HG03175 (cell line): Measurements from ENCODE around the gene MACROH2A2.
"Not testable (repeated sequence)": the region's sequence is repeated elsewhere in the genome, so short reads cannot be mapped to it uniquely, and the experiment has no call there.

Experiments
- ATAC-seq: cut with Tn5 transposase; IDR thresholded peaks from one replicate; pipeline ENCODE4 v1.9.1; 2021; ENCODE audit warnings: mild to moderate bottlenecking, moderate library complexity; ENCODE audit not compliant: unreplicated experiment

The MACROH2A2 gene

DNA sequence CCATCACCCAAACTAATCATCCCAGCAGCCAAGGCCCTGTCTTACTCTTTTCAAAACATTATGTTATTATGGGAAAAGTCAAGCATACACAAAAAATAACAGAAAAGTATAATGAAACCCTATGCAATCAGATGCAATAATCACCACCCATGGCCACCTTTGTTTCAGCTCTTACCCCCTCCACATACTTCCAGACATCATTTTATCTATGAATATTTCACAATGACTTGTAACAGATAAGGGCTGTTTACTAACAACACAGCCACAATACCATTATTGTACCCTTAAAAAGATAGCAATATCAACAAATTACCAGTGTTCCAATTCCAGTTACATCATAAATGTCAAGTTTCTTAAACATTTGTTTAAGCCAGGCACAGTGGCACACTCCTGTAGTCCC, 44.8 kb downstream of the MACROH2A2 start:
- no peak for ATAC-seq

DNA sequence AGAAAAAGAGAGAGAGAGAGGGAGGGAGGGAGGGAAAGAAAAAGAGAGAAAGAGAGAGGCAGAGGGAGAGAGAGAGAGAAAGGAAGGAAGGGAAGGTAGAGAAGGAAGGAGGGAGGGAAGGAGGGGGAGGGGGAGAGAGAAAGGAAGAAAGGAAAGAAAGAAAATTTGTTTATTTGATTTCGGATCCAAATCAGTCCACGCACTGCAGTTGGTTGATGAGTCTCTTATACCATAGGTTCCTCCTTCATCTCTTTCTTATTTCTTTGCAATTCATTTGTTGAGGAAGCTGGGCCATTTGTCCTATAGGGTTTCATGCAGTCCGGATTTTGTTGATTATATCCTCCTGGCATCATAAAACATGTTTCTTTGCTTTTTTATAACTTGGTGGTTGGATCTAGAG, 45.6 kb downstream of the MACROH2A2 start:
- ATAC-seq: no peak

DNA sequence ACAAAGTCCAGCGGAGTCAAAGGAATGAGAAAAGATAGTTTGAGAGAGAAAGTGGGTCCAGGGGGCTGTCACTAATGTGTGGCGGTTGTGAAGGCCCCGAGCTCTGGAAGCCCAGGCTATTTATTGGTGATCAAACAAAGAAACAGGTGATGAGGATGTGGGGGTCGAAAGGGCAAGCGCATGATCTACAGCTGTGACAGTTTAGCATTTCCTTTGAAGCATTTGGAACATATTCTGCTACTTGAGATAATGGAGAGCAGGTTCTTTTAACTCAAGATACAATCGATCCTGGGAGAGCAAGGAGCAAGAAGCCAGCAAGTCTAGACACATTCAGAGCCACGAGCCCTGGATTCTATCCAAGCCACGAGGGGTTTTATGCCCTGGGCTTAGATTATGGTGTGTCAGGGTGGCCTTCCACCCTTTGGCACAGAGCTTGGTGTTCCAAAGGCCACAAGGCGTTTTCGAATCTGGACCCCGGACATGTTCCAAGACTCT, 48.5 kb downstream of the MACROH2A2 start:
- not testable (repeated sequence) for ATAC-seq

DNA sequence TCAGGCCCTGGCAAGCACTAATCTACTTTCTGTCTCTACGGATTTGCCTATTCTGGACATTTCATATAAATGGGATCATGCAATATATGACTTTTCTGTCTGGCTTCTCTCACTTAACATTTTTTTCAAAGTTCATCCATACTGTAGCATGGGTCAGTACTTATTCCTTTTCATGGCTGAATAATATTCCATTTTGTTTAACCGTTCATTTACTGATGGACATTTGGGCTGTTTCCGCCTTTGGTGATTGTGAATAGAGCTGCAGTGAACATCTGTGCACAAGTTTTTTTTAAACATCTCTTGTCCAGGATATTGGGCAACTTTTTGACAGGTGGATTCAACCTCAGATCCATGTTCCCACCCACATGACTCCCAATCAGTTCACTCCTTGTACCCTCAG, 49.0 kb downstream of the MACROH2A2 start:
- ATAC-seq: no peak

DNA sequence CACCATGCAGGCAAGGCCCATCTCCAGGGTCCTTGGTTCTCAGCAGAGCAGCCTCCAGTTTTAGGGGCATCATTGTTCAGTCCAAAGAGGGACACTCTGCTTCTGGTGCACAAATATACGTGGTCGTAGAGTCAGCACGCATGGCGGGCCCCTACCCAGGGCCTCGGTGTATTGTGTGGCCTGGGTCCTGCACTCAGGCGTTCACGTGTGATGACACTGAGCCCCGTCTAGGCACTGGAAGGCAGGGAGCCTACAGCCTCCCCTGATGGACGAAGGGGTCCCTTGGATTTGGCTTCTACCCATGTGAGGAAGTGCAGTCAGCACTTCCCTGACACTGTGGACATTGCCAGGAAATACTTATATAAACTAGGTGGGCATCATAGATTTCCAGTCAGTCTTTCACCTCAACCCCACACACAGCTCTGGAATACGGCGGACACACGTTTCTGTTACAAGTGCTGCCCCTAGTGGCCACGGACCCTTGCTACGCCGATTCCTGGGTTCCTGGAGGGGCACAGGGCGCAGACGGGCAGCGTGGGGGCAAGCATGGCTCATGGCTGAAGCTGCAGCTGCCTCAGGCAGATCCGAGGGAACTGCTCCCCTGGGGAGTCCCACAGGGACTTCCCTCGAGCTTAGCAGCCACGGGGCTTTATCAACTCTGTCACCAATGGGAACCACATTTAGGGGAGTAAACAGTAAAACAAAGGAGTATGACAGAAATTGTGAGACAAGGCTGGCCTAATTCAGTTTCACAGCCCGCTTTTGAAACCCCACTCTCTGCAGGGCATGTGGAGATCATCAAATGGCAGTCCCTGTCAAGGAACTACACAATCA, 54.5 kb downstream of the MACROH2A2 start:
- no peak for ATAC-seq

DNA sequence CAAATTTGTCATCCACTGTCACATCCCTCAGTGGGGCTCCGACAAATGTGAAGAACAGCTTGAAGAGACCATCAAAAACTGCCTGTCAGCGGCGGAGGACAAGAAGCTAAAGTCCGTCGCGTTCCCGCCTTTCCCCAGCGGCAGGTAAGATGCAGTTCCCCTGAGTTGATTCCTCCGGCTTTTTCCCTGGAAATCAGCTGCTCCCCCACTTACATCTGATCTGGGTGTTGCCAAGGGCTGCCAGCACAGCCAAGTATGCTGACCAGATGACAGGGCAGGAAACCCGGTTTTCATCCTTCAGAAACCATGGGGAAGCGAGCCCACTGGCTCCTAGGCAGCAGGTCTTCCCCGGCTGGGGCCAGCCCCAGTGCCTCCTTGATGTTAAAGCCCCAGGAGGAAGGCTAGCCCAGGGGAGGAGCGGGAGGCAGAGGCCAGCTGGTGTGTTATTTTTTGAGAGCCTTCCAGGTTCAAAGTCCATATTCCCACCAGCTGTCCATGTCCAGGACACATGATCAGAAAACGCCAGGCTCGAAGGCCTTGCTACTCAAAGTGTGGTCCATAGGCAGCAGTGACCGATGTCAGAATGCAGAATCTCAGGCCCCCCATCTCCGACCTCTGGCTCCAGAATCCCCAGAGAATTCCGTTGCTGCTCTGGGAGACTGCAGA, 56.6 kb downstream of the MACROH2A2 start:
- no peak for ATAC-seq

DNA sequence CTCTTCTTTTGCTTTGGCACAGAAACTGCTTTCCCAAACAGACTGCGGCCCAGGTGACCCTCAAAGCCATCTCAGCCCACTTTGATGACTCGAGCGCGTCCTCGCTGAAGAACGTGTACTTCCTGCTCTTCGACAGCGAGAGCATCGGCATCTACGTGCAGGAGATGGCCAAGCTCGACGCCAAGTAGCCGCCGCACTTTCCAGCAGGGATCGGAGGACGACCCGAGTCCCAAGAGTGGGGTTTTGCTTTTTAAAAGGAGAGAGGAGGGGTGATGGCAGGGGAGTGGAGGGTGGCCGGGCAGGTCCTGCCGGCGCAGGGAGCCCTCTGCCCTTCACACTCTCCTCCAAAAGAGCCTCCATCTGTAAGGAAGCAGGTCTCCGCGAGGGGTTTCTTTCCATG, 58.9 kb downstream of the MACROH2A2 start:
- no peak for ATAC-seq

DNA sequence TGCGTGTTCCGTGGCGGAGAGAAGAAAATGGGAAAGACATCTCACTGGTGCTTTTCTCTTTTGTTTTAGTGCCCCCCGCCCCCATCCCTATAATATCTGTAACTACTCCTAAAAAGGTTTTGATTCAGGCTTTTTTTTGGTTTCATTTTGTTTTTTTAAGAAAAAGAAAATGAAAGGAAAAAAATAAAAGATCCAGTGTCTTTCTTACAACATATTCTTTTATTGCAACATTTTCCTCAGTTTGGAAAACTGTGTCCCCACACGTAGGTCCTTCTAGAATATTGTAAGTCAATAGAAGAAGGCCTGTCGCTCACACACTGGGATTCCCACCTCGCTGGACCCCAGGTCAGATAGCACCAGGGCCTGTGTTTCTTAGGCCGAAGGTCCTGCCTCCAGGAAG, 59.4 kb downstream of the MACROH2A2 start:
- no peak for ATAC-seq

DNA sequence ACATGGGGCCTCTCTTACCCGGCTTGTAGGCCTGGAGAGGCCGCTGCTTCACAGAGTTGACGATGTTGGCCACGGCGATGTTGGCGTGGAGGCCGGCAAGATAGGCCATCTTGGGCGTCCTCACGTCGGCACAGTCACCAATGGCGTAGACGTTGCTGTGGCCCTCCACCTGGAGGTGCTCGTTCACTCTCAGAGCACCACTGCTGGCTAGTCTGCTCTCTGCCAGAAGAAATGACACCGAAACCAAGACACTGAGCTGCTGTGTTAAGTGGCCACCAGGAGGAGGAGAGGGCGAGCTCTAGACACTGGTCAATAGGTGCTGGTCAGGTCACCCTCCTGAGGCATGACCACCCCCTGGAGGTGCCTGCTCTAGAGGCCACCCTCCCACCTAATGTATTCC, 62.3 kb downstream of the MACROH2A2 start:
- no peak for ATAC-seq

DNA sequence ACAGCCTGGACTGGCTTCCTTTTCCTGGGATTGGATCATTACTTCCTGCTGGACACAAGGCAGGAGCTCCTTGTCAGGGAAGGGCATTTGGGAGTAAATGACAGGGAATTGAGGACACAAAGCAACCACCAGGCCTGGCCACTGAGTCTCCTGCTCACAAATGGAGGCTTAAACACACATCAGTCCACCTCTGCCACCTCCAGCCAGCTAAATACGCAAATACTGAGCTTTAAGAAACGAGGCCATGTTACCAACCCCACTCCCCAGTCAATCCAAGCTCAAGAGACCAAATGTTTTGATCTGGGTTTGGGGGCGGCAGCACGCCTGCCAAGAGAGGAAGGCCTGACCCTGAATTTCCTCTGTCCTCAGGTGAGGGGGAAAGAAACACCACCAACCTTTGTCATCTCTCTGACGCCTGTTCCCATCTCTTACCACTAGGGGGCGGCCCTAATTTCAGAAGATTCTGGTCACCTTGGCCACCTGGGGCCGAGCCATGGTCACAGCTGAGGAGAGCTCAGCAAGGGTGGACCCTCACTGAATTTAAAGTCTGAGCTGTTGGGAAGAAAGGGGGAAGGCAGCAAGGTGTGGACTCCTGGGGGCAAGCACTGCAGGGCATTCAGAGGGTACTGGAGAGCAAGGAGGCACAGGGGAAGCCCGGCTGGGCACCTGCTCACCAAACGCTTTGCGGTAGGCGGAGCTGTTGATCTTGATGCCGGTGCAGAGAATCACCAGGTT, 63.5 kb downstream of the MACROH2A2 start:
- no peak for ATAC-seq

DNA sequence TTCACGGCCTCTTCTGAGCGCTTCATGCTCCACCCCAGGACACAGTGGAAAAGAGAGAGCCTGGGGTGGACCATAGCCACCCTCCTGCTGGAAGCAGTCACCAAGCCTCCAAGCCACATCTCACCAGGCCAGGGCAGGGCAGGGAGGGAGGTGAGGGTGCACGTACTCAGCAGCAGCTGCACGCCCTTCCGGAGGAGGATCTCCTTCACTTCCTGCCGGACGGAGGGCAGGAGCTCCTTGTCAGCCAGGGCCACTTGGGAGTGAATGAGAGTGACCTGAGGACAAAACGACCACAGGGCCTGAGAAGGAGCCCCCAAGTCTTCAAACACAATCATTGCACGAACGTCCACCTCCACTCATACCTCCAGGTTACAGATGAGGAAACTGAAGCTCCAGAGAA, 65.0 kb downstream of the MACROH2A2 start:
- ATAC-seq: no peak

DNA sequence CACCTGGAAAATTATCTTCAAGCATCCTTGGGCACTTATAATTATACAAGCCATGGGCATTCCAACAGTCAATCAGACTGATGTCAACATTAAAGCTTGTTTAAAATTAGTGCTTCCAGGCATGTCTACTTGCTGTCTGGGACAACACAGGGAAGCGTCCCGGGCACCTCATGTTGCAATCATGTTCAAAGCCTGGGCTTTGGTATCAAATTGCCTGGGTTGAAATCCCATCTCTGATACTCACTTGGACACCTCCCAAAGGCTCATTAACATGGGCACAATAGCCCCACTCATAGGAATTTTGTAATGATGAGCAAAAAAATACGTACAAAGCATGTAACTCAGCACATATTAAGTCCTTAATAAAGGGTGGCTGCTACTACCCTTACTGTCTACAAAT, 65.5 kb downstream of the MACROH2A2 start:
- no peak for ATAC-seq

DNA sequence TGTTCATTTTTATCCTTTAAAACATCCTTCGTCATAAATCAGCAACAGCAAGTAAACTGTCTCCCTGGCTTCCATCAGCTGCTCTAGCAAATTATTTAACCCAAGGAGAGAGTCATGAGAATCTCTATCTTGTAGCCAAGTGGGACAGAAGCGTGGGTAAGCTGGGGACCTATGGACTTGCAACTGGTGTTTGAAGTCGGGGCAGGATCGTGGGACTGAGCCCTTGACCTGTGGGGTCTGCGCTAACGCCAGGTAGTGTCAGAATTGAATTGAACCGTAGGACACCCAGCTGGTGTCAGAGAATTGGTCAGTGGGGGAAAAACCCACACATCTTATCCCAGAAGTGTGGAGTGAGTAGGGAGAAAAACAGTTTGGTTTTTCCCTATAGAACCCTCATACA, 66.6 kb downstream of the MACROH2A2 start:
- no peak for ATAC-seq

DNA sequence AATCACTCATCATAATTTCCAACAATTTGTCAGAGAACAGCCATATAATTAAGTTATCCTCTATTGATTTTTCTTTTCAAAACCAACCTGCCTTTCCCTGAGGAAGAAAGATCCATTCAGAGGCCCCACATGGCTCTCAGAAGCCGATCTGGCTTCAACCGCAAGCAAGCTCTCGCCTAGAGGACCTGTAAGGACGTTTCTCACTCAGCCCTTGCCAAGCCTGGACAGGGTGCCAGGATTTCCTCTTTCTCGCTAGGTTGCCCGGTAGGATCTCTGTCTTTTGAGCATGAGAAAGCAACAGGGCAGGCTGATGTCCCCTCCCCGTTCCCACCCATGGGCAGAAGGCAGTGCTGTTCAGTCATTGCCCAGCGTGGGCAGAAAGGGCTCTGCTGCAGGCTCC, 67.0 kb downstream of the MACROH2A2 start:
- ATAC-seq: no peak

DNA sequence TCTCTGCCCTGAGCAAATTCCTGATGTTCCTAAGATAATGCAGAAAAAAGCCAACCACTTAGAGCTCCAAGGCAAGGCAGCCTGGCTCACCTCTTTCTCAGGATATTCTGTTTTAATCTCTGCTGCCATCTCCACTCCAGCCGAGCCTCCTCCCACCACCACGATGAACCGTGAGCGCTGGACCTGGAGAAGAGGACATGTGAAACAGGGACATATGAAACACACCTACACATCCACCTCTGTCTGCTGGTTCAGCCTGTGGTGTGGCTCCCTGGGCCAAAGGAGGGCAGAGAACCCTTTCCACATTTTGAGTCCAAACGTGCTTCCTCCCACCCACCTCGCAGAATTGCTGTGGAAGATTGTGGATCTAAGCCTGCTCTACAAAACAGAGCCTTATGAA, 67.8 kb downstream of the MACROH2A2 start:
- ATAC-seq: no peak

DNA sequence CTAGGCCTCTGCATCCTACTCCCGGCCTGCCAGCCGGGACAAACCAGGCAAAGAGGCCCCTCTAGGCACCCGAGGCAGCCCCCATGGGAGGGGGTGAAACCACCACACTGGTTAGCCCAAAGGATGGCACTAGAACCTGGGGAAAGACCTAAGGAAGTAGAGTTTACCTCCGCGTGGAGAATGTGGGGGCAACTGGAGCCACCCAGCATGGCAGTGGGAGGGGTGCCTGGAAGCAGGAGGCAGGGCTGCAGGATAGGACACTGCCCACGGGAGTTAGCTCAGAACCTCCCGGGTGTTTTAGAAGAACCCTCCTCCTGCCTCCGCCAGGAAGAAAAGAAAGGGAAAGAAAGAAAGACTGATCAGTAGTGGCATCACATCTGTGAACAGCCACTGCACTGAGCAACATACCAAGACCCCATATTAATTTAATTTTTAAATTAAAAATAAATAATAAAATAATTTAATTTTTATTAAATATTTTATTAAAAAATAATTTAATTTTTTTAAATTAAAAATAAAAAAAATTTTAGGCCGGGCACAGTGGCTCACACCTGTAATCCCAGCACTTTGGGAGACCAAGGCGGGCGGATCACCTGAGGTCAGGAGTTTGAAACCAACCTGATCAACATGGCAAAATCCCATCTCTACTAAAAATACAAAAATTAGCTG, 68.8 kb downstream of the MACROH2A2 start:
- no peak for ATAC-seq

DNA sequence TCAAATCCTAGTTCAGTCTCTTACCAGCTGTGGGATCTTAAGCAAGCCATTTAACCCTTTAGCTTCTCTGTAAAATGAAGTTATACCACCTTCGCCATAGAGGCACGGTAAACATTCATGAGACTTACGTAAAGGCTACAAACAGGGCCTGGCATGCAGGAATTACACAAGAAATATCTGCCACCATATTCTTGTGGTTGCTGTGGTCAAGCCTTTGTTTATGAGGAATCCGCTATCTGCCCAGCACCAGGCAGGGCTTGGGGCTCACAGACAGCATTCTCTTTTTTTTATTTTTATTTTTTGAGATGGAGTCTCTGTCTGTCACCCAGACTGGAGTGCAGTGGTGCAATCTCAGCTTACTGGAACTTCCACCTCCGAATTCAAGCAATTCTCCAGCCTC, 70.1 kb downstream of the MACROH2A2 start:
- no peak for ATAC-seq

DNA sequence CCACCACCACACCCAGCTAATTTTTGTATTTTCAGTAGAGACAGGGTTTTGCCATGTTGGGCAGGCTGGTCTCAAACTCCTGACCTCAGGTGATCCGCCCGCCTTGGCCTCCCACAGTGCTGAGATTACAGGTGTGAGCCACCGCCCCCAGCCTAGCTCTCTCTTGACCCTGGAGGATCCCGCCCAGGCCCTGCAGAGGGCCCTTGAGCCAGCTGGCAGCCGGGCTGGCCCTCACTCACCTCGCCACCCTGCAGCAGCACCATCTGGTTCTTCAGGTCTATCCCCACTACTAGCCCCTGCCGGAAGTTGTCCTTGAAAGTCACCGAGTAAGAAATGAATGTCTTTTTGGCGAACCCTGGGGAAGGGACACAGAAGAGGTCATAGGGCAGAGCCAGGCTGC, 70.5 kb downstream of the MACROH2A2 start:
- not testable (repeated sequence) for ATAC-seq

DNA sequence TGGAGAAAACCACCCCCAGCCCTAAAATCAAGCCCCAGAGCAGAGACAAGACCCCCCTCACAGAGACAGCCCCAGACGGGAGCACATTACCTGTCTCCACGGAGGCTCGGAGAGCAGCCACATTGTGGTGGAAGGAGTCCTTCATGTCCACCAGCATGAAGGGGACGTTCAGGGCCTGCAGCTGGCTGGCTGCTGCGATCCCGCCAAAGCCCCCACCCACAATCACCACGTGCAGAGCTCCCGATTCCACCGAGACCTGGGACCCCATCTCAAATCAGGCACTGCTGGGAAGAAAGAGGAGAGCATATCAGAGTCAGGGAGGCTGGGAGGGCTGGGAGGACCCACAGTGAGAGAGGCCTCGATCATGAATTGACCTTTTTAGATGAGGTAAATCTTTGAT, 71.2 kb downstream of the MACROH2A2 start:
- no peak for ATAC-seq

DNA sequence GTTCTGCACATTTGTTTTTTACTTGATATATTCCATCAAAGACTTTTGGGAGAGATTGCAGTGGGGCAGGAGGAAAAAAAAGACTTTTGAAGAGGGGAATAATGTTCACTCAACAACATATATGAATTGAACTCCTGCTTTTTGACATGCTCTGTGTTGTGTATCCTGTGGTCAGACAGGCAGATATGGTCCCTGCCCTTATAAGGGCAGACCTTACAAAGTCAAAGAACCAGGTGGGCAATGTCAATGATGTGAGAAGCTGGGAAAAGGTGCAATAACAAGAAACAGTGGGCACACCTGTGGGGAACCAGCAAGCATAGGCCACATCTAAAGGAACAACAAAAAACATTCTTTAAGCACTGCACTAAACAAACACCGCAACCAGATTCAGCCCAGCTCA, 71.8 kb downstream of the MACROH2A2 start:
- no peak for ATAC-seq

DNA sequence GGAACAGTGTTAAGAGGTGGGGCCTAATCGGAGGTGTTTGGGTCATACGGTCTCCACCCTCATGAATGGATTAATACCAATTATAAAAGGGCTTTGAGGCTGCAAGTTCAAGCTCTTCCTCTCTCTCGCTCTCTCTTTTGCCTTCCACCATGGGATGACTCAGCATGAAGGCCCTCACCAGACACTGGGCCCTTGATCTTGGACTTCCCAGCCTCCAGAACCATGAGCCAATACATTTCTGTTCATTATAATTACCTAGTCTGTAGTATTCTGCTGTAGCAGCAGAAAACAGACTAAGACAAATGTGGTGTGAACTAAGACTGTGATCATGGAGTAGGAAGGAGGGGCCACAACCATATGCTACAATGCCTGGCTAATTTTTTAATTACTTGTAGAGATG, 72.3 kb downstream of the MACROH2A2 start:
- ATAC-seq: no peak
